ENCODE measurements around the gene SLC16A4. TPM values are rescaled to one million over a fixed set of nuclear protein-coding genes. Genes with fewer than 3 reads are reported as not detected.
"Not testable (repeated sequence)": the region's sequence is repeated elsewhere in the genome, so short reads cannot be mapped to it uniquely, and the experiment has no call there.

Gene SLC16A4
- total and polyA plus RNA-seq, 2 experiments from 2014 or later, result 0.94 to 1.6 TPM

- H3K27me3 ChIP-seq (ENCODE audit: insufficient read depth); H3K27ac ChIP-seq (ENCODE audit: low read depth); H3K9me3 Mint-ChIP-seq; H2AFZ ChIP-seq; H3F3A ChIP-seq (replicated peaks; ENCODE audit: low read depth); ATAC-seq; DNase-seq (ENCODE audit: low spot score); H3K4me1 Mint-ChIP-seq; H3K4me1 ChIP-seq (ENCODE audit: insufficient read depth); H4K20me1 ChIP-seq (replicated peaks; ENCODE audit: insufficient read depth); H3K9me2 ChIP-seq (ENCODE audit: insufficient read depth); H3K27me3 Mint-ChIP-seq (ENCODE audit: insufficient read depth, low read depth, poor library complexity): not testable (repeated sequence)
- Histone ChIP-seq H3K4me3 (peak overlapping the region; percentile 88), H3K4me2 (peak overlapping the region; percentile 88), H3K79me2 (replicated peaks; ENCODE audit: insufficient read depth) (peaks cover 17% of the 10 kb centered on the region), H3K36me3 (ENCODE audit: insufficient read depth) (peaks cover 30% of the 10 kb centered on the region)
- peak overlapping the region; percentile 97; the same call in 1 of the 2 replicates for H3K27ac Mint-ChIP-seq
- peaks cover 22% of the 10 kb centered on the region for H3K36me3 Mint-ChIP-seq (ENCODE audit: low read depth)
- H3K4me3 Mint-ChIP-seq, result peak overlapping the region; percentile 99
Observed at GRCh38 chr1:110406407-110406806, 15.6 kb upstream of the SLC16A4 start.

GRCh38 chr1:110404401-110404800 lies 13.6 kb upstream of the SLC16A4 start:
- ATAC-seq (no peak), DNase-seq (ENCODE audit: low spot score) (no peak)
- no peak overlapping the region for H3K27ac ChIP-seq (ENCODE audit: low read depth)
- no peaks in the 10 kb centered on the region for H3K9me2 ChIP-seq (ENCODE audit: insufficient read depth)
- H2AFZ ChIP-seq, result no peak overlapping the region
- 0 out of 2 replicates have a peak, but pooled peaks cover 3% of the 10 kb centered on the region for H4K20me1 ChIP-seq (replicated peaks; ENCODE audit: insufficient read depth)
- TF ChIP-seq ETS1 (IDR thresholded peaks at IDR 0.05), result no peak
- no peak for TF ChIP-seq ZNF331 (CRISPR knock-in tag; IDR thresholded peaks at IDR 0.05; ENCODE audit: low read depth)
- TF ChIP-seq JUNB (IDR thresholded peaks at IDR 0.05; ENCODE audit: unreplicated experiment), result no peak
- no peak for TF ChIP-seq EZH2phosphoT487 (IDR thresholded peaks at IDR 0.05; ENCODE audit: unreplicated experiment)
- no peak for TF ChIP-seq EZH2 (IDR thresholded peaks at IDR 0.05; ENCODE audit: low read depth, unreplicated experiment)
- no peak for TF ChIP-seq POLR2AphosphoS5 (IDR thresholded peaks at IDR 0.05; ENCODE audit: low read depth)
- no peak for TF ChIP-seq NANOG (IDR thresholded peaks at IDR 0.05; ENCODE audit: borderline replicate concordance)
- TF ChIP-seq CTCF (conservative IDR thresholded peaks at IDR 0.05; ENCODE audit: low read depth in 2 of 2), result no peak
- Mint-ChIP-seq H3K4me3 (no peak overlapping the region), H3K27me3 (ENCODE audit: insufficient read depth, low read depth, poor library complexity) (peaks cover 6% of the 10 kb centered on the region), H3K4me1 (peaks cover 2% of the 10 kb centered on the region; the same call in 1 of the 3 replicates), H3K9me3 (no peaks in the 10 kb centered on the region; the same call in 2 of the 3 replicates), H3K27ac (no peak overlapping the region), H3K36me3 (ENCODE audit: low read depth) (peaks cover 39% of the 10 kb centered on the region)
- H3K79me2 ChIP-seq (replicated peaks; ENCODE audit: insufficient read depth), result peaks cover 17% of the 10 kb centered on the region
- no peak overlapping the region for H3K4me2 ChIP-seq
- peaks cover 41% of the 10 kb centered on the region for H3K36me3 ChIP-seq (ENCODE audit: insufficient read depth)
- H3F3A ChIP-seq (replicated peaks; ENCODE audit: low read depth), result no peaks in the 10 kb centered on the region
- no peaks in the 10 kb centered on the region for H3K27me3 ChIP-seq (ENCODE audit: insufficient read depth)
- H3K4me3 ChIP-seq, result no peak overlapping the region
- H3K4me1 ChIP-seq (ENCODE audit: insufficient read depth), result peaks cover 5% of the 10 kb centered on the region; the same call in 1 of the 2 replicates

All from GM23338 (cell line).